HEK293T (cell line): ENCODE data around the gene CPED1.

ENCODE experiments used
- CTCF ChIA-PET: fragments of 350-600 bp; formaldehyde crosslinking; extraction: SDS; loops from one replicate; lab custom pipeline; 2021; ENCODE audit warnings: antibody characterized with exemption, inconsistent platforms; lab: Yijun Ruan, JAX
- POLR2A ChIA-PET: fragments of 350-600 bp; formaldehyde crosslinking; extraction: SDS; loops from one replicate; lab custom pipeline; 2020; ENCODE audit warnings: antibody characterized with exemption, inconsistent platforms; lab: Yijun Ruan, JAX
- DNase-seq: peaks from one replicate; pipeline ENCODE4 v3.0.0; 2012; ENCODE audit warnings: mixed read lengths; ENCODE audit errors: extremely low spot score
- ARNT ChIP-seq: fragments of 450-650 bp; IDR thresholded peaks from 2 replicates; pipeline ENCODE4 v1.6.1; 2017; ENCODE audit warnings: mild to moderate bottlenecking
- BHLHE40 ChIP-seq: fragments of 450-650 bp; IDR thresholded peaks from 2 replicates; pipeline ENCODE4 v1.6.1; 2016; ENCODE audit warnings: mild to moderate bottlenecking, moderate library complexity, borderline replicate concordance
- CTBP1 ChIP-seq: fragments of 450-650 bp; IDR thresholded peaks from 2 replicates; pipeline ENCODE4 v1.6.1; 2016; ENCODE audit warnings: borderline replicate concordance
- ELF4 ChIP-seq: fragments of 450-650 bp; IDR thresholded peaks from 2 replicates; pipeline ENCODE4 v1.6.1; 2017; ENCODE audit warnings: antibody characterized with exemption
- FOXA1 ChIP-seq: fragments of 450-650 bp; IDR thresholded peaks from 2 replicates; pipeline ENCODE4 v1.6.1; 2016; ENCODE audit warnings: mild to moderate bottlenecking
- FOXK2 ChIP-seq: fragments of 450-650 bp; IDR thresholded peaks from 2 replicates; pipeline ENCODE4 v1.6.1; 2016; ENCODE audit warnings: mild to moderate bottlenecking
- FOXM1 ChIP-seq: fragments of 450-650 bp; IDR thresholded peaks from 2 replicates; pipeline ENCODE4 v1.6.1; 2017; ENCODE audit warnings: mild to moderate bottlenecking, borderline replicate concordance
- HDGF ChIP-seq: fragments of 450-650 bp; IDR thresholded peaks from 2 replicates; pipeline ENCODE4 v1.6.1; 2017; ENCODE audit warnings: antibody characterized with exemption, borderline replicate concordance
- L3MBTL2 ChIP-seq: fragments of 450-650 bp; conservative IDR thresholded peaks from 2 replicates; pipeline ENCODE4 v1.6.1; 2016; ENCODE audit warnings: mild to moderate bottlenecking
- LEF1 ChIP-seq: fragments of 450-650 bp; IDR thresholded peaks from 2 replicates; pipeline ENCODE4 v1.6.1; 2017; ENCODE audit warnings: mild to moderate bottlenecking, borderline replicate concordance
- NFRKB ChIP-seq: fragments of 450-650 bp; IDR thresholded peaks from 2 replicates; pipeline ENCODE4 v1.6.1; 2016; ENCODE audit warnings: mild to moderate bottlenecking, moderate library complexity
- SP1 ChIP-seq: fragments of 450-650 bp; IDR thresholded peaks from 2 replicates; pipeline ENCODE4 v1.6.1; 2017
- SUZ12 ChIP-seq: fragments of 450-650 bp; IDR thresholded peaks from 2 replicates; pipeline ENCODE4 v1.6.1; 2016; ENCODE audit warnings: mild to moderate bottlenecking
- TARDBP ChIP-seq: fragments of 450-650 bp; IDR thresholded peaks from 2 replicates; pipeline ENCODE4 v1.6.1; 2016
- ZNF384 ChIP-seq: fragments of 450-650 bp; IDR thresholded peaks from 2 replicates; pipeline ENCODE4 v1.6.1; 2016
- TF ChIP-seq, protein P1 (sequence below): fragments of 450-650 bp; IDR thresholded peaks from 2 replicates; pipeline ENCODE4 v1.6.1; 2016

Gene CPED1

GRCh38 chr7:121169469-121169868, 181.0 kb downstream of the CPED1 start:
- no peak for DNase-seq
- ChIA-PET CTCF (no interaction called here), POLR2A (no interaction called here)
- TF ChIP-seq TARDBP = no peak
- no peak for TF ChIP-seq L3MBTL2
- TF ChIP-seq, protein P1, sequence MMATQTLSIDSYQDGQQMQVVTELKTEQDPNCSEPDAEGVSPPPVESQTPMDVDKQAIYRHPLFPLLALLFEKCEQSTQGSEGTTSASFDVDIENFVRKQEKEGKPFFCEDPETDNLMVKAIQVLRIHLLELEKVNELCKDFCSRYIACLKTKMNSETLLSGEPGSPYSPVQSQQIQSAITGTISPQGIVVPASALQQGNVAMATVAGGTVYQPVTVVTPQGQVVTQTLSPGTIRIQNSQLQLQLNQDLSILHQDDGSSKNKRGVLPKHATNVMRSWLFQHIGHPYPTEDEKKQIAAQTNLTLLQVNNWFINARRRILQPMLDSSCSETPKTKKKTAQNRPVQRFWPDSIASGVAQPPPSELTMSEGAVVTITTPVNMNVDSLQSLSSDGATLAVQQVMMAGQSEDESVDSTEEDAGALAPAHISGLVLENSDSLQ = no peak
- no peak for TF ChIP-seq FOXA1
- no peak for TF ChIP-seq FOXK2
- no peak for TF ChIP-seq ZNF384
- no peak for TF ChIP-seq NFRKB
- TF ChIP-seq SP1 = no peak
- TF ChIP-seq BHLHE40 = no peak

DNA sequence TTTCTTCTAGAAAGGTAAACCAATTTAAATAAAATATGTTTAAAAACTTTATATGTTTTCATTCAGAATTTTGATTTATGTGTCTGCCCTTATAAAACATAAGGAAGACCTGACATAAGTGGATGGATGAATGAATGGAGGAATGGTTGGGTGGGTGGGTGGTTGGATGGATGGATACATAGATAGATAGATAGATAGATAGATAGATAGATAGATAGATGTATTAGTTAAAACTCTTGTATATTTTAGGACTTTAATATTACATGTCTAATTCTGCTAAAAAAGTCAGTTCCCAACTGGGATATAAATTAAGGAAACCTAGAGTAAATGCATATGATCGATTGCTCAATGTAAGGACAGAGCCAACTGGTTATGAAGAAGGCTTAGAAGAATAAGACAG, 184.0 kb downstream of the CPED1 start:
- no peak for DNase-seq
- ChIA-PET CTCF (interaction anchor here (0.6 kb wide), 1 partner anchor 1271 kb away, joined by 4 read pairs; no protein-coding TSS in a partner anchor), POLR2A (no interaction called here)
- TF ChIP-seq TARDBP (no peak), FOXA1 (no peak), SP1 (no peak), NFRKB (no peak), HDGF (no peak), CTBP1 (no peak), L3MBTL2 (no peak), ARNT (no peak)

DNA sequence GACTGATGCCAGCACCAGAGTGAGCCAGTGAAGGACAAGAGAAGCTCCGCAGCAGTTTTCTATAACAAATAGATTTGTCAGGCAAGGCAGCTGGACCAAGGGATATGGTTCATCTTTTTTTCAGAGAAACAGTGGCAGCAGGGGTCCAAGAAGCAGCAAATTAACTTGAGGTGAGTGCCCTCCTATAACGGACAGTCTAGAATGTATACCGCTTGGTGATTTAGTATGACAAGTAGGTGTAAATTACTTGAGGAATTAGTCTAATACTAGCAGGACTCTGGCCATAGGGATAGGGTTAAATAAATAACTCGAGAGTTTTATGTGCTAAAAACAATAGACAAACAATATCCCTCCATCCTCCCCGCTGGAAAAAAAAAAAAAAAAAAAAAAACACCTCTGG, 187.3 kb downstream of the CPED1 start:
- TF ChIP-seq SP1 (no peak), BHLHE40 (no peak), FOXM1 (no peak), ZNF384 (no peak), ELF4 (no peak), FOXA1 (no peak)
- TF ChIP-seq, protein P1 = no peak
- ChIA-PET CTCF (no interaction called here), POLR2A (no interaction called here)
- DNase-seq = no peak

- TF ChIP-seq FOXK2 = no peak
- no peak for TF ChIP-seq SP1
- no peak for TF ChIP-seq LEF1
- no peak for TF ChIP-seq L3MBTL2
- TF ChIP-seq SUZ12 = no peak
- no peak for TF ChIP-seq FOXA1
- no peak for TF ChIP-seq ZNF384
- no peak for TF ChIP-seq TARDBP
- TF ChIP-seq BHLHE40 = no peak
- TF ChIP-seq HDGF = no peak
- no peak for TF ChIP-seq ELF4
- TF ChIP-seq ARNT = no peak
- TF ChIP-seq CTBP1 = no peak
- no peak for TF ChIP-seq NFRKB
- TF ChIP-seq, protein P1 = no peak
- no peak for TF ChIP-seq FOXM1
- no peak for DNase-seq
- ChIA-PET CTCF (no interaction called here), POLR2A (no interaction called here)
These were observed 189.9 kb downstream of the CPED1 start for GRCh38 chr7:121178452-121178851.

- ChIA-PET CTCF (interaction anchor here (0.5 kb wide), 1 partner anchor 53 kb away, joined by 3 read pairs; no protein-coding TSS in a partner anchor), POLR2A (no interaction called here)
- DNase-seq = no peak
- TF ChIP-seq NFRKB (no peak), BHLHE40 (no peak), TARDBP (no peak), HDGF (no peak), SUZ12 (no peak), ELF4 (no peak), ZNF384 (no peak), FOXK2 (no peak), CTBP1 (no peak), SP1 (no peak), LEF1 (no peak), FOXA1 (no peak), FOXM1 (no peak), ARNT (no peak), L3MBTL2 (no peak)
- TF ChIP-seq, protein P1 = no peak
These were observed 190.5 kb downstream of the CPED1 start for GRCh38 chr7:121178869-121179497.

GRCh38 chr7:121180436-121181063, 192.0 kb downstream of the CPED1 start:
- no peak for DNase-seq
- CTCF ChIA-PET = no interaction called here
- POLR2A ChIA-PET = no interaction called here

More at GRCh38 chr7:121180436-121181063, 192.0 kb downstream of the CPED1 start:
- TF ChIP-seq NFRKB (no peak), ZNF384 (no peak), FOXA1 (no peak), ELF4 (no peak), HDGF (no peak), TARDBP (no peak), FOXK2 (no peak), SUZ12 (no peak), CTBP1 (no peak), FOXM1 (no peak), ARNT (no peak), LEF1 (no peak), BHLHE40 (no peak), SP1 (no peak), L3MBTL2 (no peak)
- TF ChIP-seq, protein P1 = no peak
